BJ (cell line): ENCODE measurements around the gene SLX4IP. TPM values are rescaled to one million over a fixed set of nuclear protein-coding genes. Genes with fewer than 3 reads are reported as not detected.

Experiments used
- CTCF ChIA-PET: fragments of 350-600 bp; formaldehyde crosslinking; extraction: SDS; loops from one replicate; lab custom pipeline; 2021; ENCODE audit warnings: antibody characterized with exemption, inconsistent platforms; lab: Yijun Ruan, JAX
- POLR2A ChIA-PET: fragments of 300-600 bp; sonication (Branson Sonifier 250); formaldehyde crosslinking; extraction: SDS; loops from one replicate; lab custom pipeline; 2021; ENCODE audit warnings: antibody characterized with exemption; lab: Charles Lee
- DNase-seq: peaks from one replicate; pipeline ENCODE4 v3.0.0-alpha.2; 2011; ENCODE audit warnings: low read depth
- H3K27me3 ChIP-seq: 2 replicates; pipeline ENCODE4 v1.6.0; 2011; ENCODE audit warnings: low read length; ENCODE audit not compliant: control insufficient read depth, insufficient read depth
- H3K36me3 ChIP-seq: 2 replicates; pipeline ENCODE4 v1.5.1; 2011; ENCODE audit warnings: low read length; ENCODE audit not compliant: control insufficient read depth, insufficient read depth
- H3K4me3 ChIP-seq: 2 replicates; pipeline ENCODE4 v1.5.1; 2011; ENCODE audit warnings: low read depth, mild to moderate bottlenecking, control low read depth, low read length
- CTCF ChIP-seq: IDR thresholded peaks from 2 replicates; pipeline ENCODE4 v1.5.1; 2011; ENCODE audit warnings: low read depth, mild to moderate bottlenecking, control low read depth, inconsistent platforms, low read length, moderate library complexity; ENCODE audit not compliant: insufficient read depth
- polyA plus RNA-seq: library from polyadenylated mRNA; depleted of rRNA; stranded (reverse); fragments of >200 nt; gene quantifications from 2 replicates; pipeline ENCODE4 v1.2.3, GENCODE V29; 2011

The SLX4IP gene
- polyA plus RNA-seq, 1 experiment: 1.6 TPM

DNA sequence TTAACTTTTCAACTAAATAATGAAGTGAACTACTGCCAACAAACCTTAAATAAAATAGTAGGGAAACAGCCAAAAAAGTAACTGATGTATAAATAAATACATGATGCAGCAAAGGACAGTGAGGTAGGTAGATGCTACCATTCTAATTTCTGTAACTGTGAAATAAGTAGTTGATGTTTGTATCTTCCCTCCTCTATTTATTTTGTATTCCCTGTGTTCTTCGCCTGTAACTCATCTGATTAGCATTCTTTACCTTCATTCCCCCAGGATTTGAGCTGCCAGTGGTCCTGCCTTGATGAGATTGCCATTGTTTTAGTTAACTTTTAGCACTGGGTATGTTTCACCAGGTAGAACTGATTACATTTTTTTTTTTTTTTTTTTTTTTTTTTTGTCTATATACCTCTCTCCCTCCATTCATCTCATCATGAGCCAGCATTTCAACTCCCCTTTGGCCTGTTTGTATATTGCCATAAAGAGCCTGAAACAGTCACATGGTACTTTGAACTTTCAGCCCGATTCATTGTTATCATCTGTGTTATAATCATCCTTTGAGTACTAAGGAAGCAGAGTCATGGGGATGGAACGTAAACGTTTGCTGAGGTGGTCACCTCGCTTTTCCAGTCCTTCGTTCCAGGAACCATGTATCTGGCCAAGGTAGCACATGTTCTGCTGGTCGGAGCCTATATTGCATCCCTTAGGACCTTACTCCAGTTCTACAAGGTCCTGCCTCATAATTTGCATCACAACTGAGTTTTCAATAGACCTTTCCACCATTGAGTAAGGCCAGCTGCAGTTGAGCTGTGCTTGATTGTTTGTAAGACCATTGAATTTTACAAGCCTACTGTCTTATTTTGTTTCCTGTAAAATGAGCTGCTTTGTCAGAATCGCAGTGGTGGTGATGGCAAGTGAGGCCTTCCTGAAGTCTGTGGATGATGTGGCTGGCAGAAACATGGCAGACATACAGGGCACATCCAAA lies 131.1 kb downstream of the SLX4IP start:
- no peak for DNase-seq
- no peaks in the 10 kb centered on the region for H3K27me3 ChIP-seq
- POLR2A ChIA-PET: no interaction called here
- no peaks in the 10 kb centered on the region for H3K36me3 ChIP-seq
- no peak overlapping the region for H3K4me3 ChIP-seq
- TF ChIP-seq CTCF: no peak
- CTCF ChIA-PET: interaction anchor here (0.9 to 1.5 kb wide), 6 partner anchors 10 to 588 kb away, joined by 3 to 5 read pairs (median 3); no protein-coding TSS in a partner anchor

- Histone ChIP-seq H3K4me3 (no peak overlapping the region), H3K36me3 (no peaks in the 10 kb centered on the region), H3K27me3 (no peaks in the 10 kb centered on the region)
- no peak for DNase-seq
- CTCF ChIA-PET: no interaction called here
- no peak for TF ChIP-seq CTCF
- POLR2A ChIA-PET: no interaction called here
Observed at GRCh38 chr20:10568032-10568431, 132.9 kb downstream of the SLX4IP start.

DNA sequence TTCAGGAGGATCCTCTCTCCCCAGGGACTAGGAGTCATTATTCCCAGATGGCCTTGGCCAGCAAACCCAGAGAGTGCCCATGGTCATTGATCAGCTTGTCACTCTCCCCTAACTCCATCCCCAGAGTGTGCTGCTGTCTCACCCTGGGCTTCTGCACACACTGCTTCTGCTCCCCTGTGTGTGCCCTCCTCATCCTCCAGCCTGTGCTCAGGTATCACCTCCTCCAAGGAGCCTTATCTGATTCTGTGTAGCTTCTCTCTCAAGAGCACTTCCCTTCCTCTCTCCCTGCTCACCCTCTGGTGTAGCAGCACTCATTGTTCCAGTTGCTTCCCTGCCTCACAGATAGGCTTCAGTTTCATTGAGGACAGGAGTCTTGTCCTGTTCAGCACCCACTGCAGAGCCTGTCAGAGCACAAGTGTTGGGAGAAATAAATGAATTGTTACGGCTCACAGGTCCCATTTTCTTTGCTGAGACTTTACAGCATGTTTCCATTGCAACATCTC lies 136.3 kb downstream of the SLX4IP start:
- no peaks in the 10 kb centered on the region for H3K27me3 ChIP-seq
- no peak for DNase-seq
- POLR2A ChIA-PET: no interaction called here
- no peak for TF ChIP-seq CTCF
- no peak overlapping the region for H3K4me3 ChIP-seq
- CTCF ChIA-PET: interaction anchor here (1.6 kb wide), 1 partner anchor 80 kb away, joined by 3 read pairs; no protein-coding TSS in a partner anchor
- H3K36me3 ChIP-seq: no peaks in the 10 kb centered on the region

DNA sequence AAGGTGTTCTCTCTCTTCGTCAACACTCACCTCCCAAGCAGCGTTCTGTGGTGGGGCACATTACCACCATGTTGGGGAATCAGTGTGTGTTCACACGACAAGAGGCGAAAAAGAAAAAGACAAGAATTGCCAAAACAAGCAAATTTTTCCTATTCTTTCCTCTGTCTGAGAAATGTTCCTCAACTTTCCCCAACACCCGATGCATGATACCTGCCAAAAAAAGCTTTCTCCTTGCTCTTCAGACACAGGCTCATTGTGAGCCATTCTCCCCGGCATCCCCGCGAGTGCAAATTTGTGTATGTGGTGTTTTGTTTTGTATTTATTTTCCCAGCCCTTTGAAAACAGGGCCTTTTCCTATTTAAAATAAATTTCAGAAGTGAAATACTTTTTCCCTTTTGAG lies 137.7 kb downstream of the SLX4IP start:
- no peak overlapping the region for H3K4me3 ChIP-seq
- H3K36me3 ChIP-seq: no peaks in the 10 kb centered on the region
- TF ChIP-seq CTCF: no peak
- ChIA-PET POLR2A (no interaction called here), CTCF (interaction anchor here (1.4 kb wide), 1 partner anchor 98 kb away, joined by 3 read pairs; no protein-coding TSS in a partner anchor)
- DNase-seq: no peak
- H3K27me3 ChIP-seq: no peaks in the 10 kb centered on the region

- H3K4me3 ChIP-seq: no peak overlapping the region
- TF ChIP-seq CTCF: no peak
- H3K27me3 ChIP-seq: no peaks in the 10 kb centered on the region
- DNase-seq: no peak
- no peaks in the 10 kb centered on the region for H3K36me3 ChIP-seq
- ChIA-PET CTCF (interaction anchor here (1.4 kb wide), 1 partner anchor 98 kb away, joined by 3 read pairs; no protein-coding TSS in a partner anchor), POLR2A (no interaction called here)
Observed at GRCh38 chr20:10573273-10573950, 138.3 kb downstream of the SLX4IP start.
